Hepatocyte (in vitro differentiated cells): ENCODE measurements around the gene PGP. TPM values are rescaled to one million over a fixed set of nuclear protein-coding genes. Genes with fewer than 3 reads are reported as not detected.

Experiments
- DNase-seq: peaks from one replicate; pipeline ENCODE4 v3.0.0-alpha.2; 2016; ENCODE audit warnings: low spot score
- H2AFZ ChIP-seq: fragments of 200-600 bp; sonication (generic); 2 replicates; pipeline ENCODE4 v1.6.0; 2016; ENCODE audit warnings: antibody characterized with exemption, mild to moderate bottlenecking
- H3K27ac ChIP-seq: fragments of 200-600 bp; sonication (generic); 2 replicates; pipeline ENCODE4 v1.5.1; 2016; ENCODE audit warnings: mild to moderate bottlenecking
- H3K27me3 ChIP-seq: fragments of 200-600 bp; sonication (generic); 2 replicates; pipeline ENCODE4 v1.6.1; 2016
- H3K36me3 ChIP-seq: fragments of 200-600 bp; sonication (generic); replicated peaks from 2 replicates; pipeline ENCODE4 v1.5.1; 2016; ENCODE audit warnings: low read depth; ENCODE audit not compliant: insufficient read depth
- H3K4me1 ChIP-seq: fragments of 200-600 bp; sonication (generic); 2 replicates; pipeline ENCODE4 v1.5.1; 2016; ENCODE audit warnings: mild to moderate bottlenecking, moderate library complexity; ENCODE audit not compliant: insufficient read depth
- H3K4me2 ChIP-seq: fragments of 200-600 bp; sonication (generic); 2 replicates; pipeline ENCODE4 v1.6.0; 2016
- H3K4me3 ChIP-seq: fragments of 200-600 bp; sonication (generic); 2 replicates; pipeline ENCODE4 v1.5.1; 2016; ENCODE audit warnings: mild to moderate bottlenecking
- H3K79me2 ChIP-seq: fragments of 200-600 bp; sonication (generic); 2 replicates; pipeline ENCODE4 v1.6.0; 2017; ENCODE audit warnings: mild to moderate bottlenecking
- H3K9me2 ChIP-seq: fragments of 200-600 bp; sonication (generic); replicated peaks from 2 replicates; pipeline ENCODE4 v1.6.0; 2017; ENCODE audit warnings: mild to moderate bottlenecking; ENCODE audit not compliant: insufficient read depth
- H3K9me3 ChIP-seq: fragments of 200-600 bp; sonication (generic); 2 replicates; pipeline ENCODE4 v1.5.1; 2016; ENCODE audit warnings: low read depth, mild to moderate bottlenecking
- H4K20me1 ChIP-seq: fragments of 200-600 bp; sonication (generic); 2 replicates; pipeline ENCODE4 v1.6.0; 2016; ENCODE audit warnings: mild to moderate bottlenecking; ENCODE audit not compliant: insufficient read depth, poor library complexity, severe bottlenecking
- CTCF ChIP-seq: fragments of 200-600 bp; sonication (generic); IDR thresholded peaks from 2 replicates; pipeline ENCODE4 v1.5.1; 2016; ENCODE audit warnings: antibody characterized with exemption, mild to moderate bottlenecking; ENCODE audit not compliant: poor library complexity
- EZH2 ChIP-seq: fragments of 200-600 bp; sonication (generic); IDR thresholded peaks from 2 replicates; pipeline ENCODE4 v1.6.1; 2016; ENCODE audit warnings: antibody characterized with exemption, mild to moderate bottlenecking, borderline replicate concordance
- EZH2phosphoT487 ChIP-seq: fragments of 200-600 bp; sonication (generic); IDR thresholded peaks from one replicate; pipeline ENCODE4 v1.6.1; 2018; ENCODE audit warnings: antibody characterized with exemption, mild to moderate bottlenecking, low read depth, moderate library complexity; ENCODE audit not compliant: unreplicated experiment, severe bottlenecking
- WGBS: methylation state at CpG from one replicate; pipeline ENCODE4 v1.1.6; 2016; ENCODE audit warnings: low lambda C conversion rate; ENCODE audit errors: missing lambda C conversion rate; 5-methylcytosine and 5-hydroxymethylcytosine counted together
- polyA plus RNA-seq: library from polyadenylated mRNA; unstranded; fragments of >200 nt; fragmentation: Nextera tagmentation; extraction: Ambion mirVana; gene quantifications from 2 replicates; pipeline ENCODE4 v1.2.1, GENCODE V29; 2016
- total RNA-seq: library from RNA; depleted of rRNA; stranded (reverse); fragments of >200 nt; gene quantifications from 2 replicates; pipeline ENCODE4 v1.2.3, GENCODE V29; 2014

Gene PGP
- total and polyA plus RNA-seq, 2 experiments from 2014 or later, result 20.6 to 38.0 TPM

DNA sequence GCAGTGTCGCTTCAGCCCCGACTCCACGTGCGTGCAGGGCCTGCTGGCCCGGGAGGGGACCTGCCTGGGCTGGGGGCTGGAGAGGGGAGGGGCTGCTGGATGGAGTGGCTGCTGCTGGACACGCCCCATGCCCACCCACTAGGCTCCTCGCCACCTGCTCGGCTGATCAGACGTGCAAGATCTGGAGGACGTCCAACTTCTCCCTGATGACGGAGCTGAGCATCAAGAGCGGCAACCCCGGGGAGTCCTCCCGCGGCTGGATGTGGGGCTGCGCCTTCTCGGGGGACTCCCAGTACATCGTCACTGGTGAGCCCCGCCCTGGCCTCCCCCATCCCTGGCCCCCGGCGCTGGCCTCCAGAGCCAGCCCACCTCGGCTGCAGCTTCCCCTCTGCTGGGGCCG is 6.3 kb downstream of the PGP start:
- peaks cover 6% of the 10 kb centered on the region for H4K20me1 ChIP-seq
- H3K4me3 ChIP-seq, result no peak overlapping the region
- H3K9me3 ChIP-seq, result no peaks in the 10 kb centered on the region
- H3K4me2 ChIP-seq, result no peak overlapping the region
- TF ChIP-seq CTCF, result no peak
- no peak for TF ChIP-seq EZH2phosphoT487
- TF ChIP-seq EZH2, result no peak
- H3K9me2 ChIP-seq, result no peaks in the 10 kb centered on the region
- H3K79me2 ChIP-seq, result peaks cover 23% of the 10 kb centered on the region
- peaks cover 15% of the 10 kb centered on the region for H3K4me1 ChIP-seq
- WGBS, result 85% methylated on average over 7 of the region's 23 CpGs
- no peaks in the 10 kb centered on the region for H3K27me3 ChIP-seq
- H2AFZ ChIP-seq, result no peak overlapping the region
- H3K36me3 ChIP-seq, result no peaks in the 10 kb centered on the region
- no peak for DNase-seq
- no peak overlapping the region for H3K27ac ChIP-seq

DNA sequence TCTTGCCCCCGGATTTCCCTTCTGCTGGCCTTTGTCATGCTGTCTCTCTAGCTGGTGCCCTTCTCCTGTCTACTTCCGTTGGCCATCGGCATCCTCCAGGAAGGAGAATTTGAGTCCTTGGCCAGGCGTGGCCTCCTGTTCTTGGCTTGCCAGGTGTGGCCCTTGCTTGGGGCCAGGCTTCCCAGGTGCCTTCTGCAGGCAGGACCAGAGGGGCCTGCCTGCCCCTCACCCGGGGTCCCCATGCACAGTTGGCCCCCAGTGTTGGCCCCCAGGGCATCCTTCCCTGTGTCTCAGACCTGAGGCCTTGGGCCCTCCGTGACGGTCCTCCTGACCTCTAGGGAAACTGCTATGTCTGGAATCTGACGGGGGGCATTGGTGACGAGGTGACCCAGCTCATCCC is 6.8 kb downstream of the PGP start:
- peaks cover 18% of the 10 kb centered on the region for H3K79me2 ChIP-seq
- H3K27me3 ChIP-seq, result no peaks in the 10 kb centered on the region
- H2AFZ ChIP-seq, result no peak overlapping the region
- WGBS, result 94% methylated on average over 9 of the region's 9 CpGs
- H3K4me3 ChIP-seq, result no peak overlapping the region
- H3K4me2 ChIP-seq, result no peak overlapping the region
- peaks cover 2% of the 10 kb centered on the region for H4K20me1 ChIP-seq
- peaks cover 11% of the 10 kb centered on the region for H3K4me1 ChIP-seq
- no peaks in the 10 kb centered on the region for H3K9me2 ChIP-seq
- H3K36me3 ChIP-seq, result no peaks in the 10 kb centered on the region
- DNase-seq, result no peak
- no peaks in the 10 kb centered on the region for H3K9me3 ChIP-seq
- no peak overlapping the region for H3K27ac ChIP-seq
- TF ChIP-seq EZH2phosphoT487, result no peak
- TF ChIP-seq CTCF, result no peak

DNA sequence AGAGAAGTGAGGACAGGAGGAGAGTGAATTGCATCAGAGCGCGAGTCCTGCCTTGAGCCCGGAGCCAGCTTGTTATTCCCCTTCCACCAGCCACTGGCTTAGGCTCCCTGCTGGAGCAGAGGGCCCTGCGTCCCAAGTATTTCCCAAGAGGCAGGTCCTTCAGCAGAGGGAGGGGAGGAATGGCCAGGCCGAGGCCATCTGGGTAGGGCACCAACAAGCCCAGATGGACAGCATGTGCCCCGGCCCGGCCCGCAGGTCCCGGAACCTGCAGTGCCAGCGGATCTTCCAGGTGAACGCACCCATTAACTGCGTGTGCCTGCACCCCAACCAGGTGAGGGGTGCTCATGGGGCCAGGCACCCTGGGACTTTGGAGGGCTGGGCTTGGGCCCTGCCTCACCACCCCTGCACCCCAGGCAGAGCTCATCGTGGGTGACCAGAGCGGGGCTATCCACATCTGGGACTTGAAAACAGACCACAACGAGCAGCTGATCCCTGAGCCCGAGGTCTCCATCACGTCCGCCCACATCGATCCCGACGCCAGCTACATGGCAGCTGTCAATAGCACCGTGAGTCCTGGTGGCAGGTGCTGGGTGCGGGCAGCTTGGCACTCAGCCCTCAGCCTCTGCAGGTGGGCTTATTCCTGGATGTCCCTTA is 7.7 kb downstream of the PGP start:
- no peaks in the 10 kb centered on the region for H3K9me3 ChIP-seq
- H3K9me2 ChIP-seq, result no peaks in the 10 kb centered on the region
- DNase-seq, result no peak
- H3K27me3 ChIP-seq, result no peaks in the 10 kb centered on the region
- H3K4me2 ChIP-seq, result peak overlapping the region; percentile 97
- TF ChIP-seq EZH2 (no peak), CTCF (no peak), EZH2phosphoT487 (no peak)
- H3K4me3 ChIP-seq, result no peak overlapping the region
- peaks cover 8% of the 10 kb centered on the region for H3K4me1 ChIP-seq
- H2AFZ ChIP-seq, result no peak overlapping the region
- H4K20me1 ChIP-seq, result no peaks in the 10 kb centered on the region
- H3K79me2 ChIP-seq, result peaks cover 12% of the 10 kb centered on the region
- H3K27ac ChIP-seq, result no peak overlapping the region
- 97% methylated on average over 20 of the region's 23 CpGs for WGBS
- H3K36me3 ChIP-seq, result no peaks in the 10 kb centered on the region
